Measurements from ENCODE around the gene CKAP2. TPM values are rescaled to one million over a fixed set of nuclear protein-coding genes. Genes with fewer than 3 reads are reported as not detected.
"Not testable (repeated sequence)": the region's sequence is repeated elsewhere in the genome, so short reads cannot be mapped to it uniquely, and the experiment has no call there.

Gene CKAP2
- total RNA-seq, 1 donor from 2014 or later: 11.8 TPM

DNA sequence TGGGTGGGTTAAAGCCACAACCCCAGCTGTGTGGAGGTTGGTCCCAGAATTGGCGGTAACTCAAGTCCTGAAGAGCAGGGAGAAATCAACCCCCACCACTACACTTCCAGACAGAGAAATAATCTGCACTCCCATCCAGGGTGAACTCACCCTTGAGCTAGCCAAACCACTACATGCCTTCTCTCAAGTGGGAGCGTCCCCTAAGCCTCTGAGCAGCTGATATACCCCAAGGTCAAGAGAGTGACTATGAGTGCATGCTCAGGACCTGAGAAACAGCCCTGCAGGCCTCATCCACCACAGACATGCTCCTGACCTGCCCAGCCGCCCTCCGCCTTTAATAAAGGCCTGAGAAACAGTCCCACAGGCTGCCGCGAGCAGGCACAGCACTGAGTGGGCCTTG, 54.3 kb downstream of the CKAP2 start:
- POLR2A ChIA-PET; DNase-seq; H3K27ac Mint-ChIP-seq; H3K9me3 Mint-ChIP-seq; ATAC-seq (ENCODE audit: low read depth); H3K4me1 Mint-ChIP-seq; H3K4me3 Mint-ChIP-seq; H3K27me3 Mint-ChIP-seq; H3K36me3 Mint-ChIP-seq (ENCODE audit: low read depth); intact Hi-C loops (cut with micrococcal nuclease); CTCF ChIA-PET: not testable (repeated sequence)

DNA sequence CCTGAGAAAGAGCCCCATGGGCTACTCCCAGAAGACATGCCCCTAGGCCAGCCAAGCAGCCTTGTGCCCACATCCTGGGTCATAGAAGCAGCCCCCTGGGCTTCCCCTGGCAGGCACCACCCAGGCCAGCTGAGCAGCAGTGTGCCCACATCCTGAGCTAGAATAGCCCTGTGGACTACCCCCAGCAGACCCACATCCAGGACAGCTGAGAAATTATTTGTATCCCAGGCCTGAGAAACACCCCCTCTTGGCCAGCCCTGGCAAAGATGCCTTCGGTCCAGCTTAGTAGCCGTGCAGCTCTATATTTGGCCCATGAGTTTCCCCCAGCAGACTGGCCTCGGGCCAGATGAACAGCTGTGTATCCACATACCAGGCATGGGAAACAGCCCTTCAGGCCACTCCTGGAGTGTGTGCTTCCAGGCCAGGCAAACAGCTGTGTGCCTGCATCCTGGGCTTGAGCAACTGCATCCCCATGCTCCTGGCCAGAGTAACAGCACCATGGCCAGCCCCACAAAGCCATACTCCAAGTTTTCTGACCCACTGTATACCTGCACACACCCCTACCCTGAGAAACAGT, 55.0 kb downstream of the CKAP2 start:
- POLR2A ChIA-PET; H3K27ac Mint-ChIP-seq; ATAC-seq (ENCODE audit: low read depth); H3K27me3 Mint-ChIP-seq; H3K4me3 Mint-ChIP-seq; H3K9me3 Mint-ChIP-seq; DNase-seq; CTCF ChIA-PET; H3K36me3 Mint-ChIP-seq (ENCODE audit: low read depth); H3K4me1 Mint-ChIP-seq; intact Hi-C loops (cut with micrococcal nuclease): not testable (repeated sequence)

DNA sequence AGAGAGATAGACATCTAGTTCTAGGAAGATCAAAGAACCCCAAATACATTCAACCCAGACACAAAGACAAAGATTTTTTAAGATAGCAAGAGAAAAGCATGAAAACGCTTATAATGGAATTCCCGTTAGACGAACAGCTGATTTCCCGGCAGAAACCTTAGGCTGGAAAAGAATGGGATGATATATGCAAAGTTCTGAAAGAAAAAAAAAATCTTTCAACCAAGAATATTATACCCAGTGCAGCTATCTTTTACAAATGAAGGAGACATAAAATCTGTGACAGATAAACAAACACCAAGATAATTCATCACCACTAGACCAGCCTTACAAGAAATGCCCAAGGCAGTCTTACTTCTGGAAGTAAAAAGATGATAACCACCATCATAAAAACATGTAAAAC, 56.3 kb downstream of the CKAP2 start:
- DNase-seq; H3K9me3 Mint-ChIP-seq; H3K4me3 Mint-ChIP-seq; H3K36me3 Mint-ChIP-seq (ENCODE audit: low read depth); H3K27me3 Mint-ChIP-seq; CTCF ChIA-PET; intact Hi-C loops (cut with micrococcal nuclease); H3K27ac Mint-ChIP-seq; POLR2A ChIA-PET; H3K4me1 Mint-ChIP-seq; ATAC-seq (ENCODE audit: low read depth): not testable (repeated sequence)

DNA sequence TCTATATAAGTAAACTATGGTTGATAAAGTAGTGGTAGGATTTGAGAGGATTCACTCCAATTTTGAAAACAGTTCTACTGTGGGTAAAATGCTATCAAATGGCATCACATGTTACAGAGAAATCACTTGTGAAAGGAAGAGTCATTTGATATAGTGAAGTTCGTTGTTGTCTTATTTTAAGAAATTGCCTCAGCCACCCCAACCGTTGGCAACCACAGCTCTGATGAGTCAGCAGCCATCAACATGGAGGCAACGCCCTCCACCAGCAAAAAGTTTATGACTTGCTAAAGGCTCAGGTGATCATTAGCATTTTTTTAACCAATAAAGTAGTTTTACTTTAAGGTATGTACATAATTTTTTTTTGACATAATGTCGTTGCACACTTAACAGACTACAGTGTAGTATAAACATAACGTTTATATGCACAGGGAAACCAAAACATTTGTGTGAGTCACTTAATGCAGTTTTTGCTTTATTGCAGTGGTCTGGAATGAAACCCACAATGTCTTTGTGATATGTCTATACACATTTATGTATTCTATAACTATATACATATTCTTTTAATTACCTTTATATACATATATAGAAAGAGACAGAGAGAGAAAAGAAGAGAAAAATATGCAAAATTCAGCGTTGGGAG, 58.8 kb downstream of the CKAP2 start:
- CTCF ChIA-PET; H3K9me3 Mint-ChIP-seq; H3K4me1 Mint-ChIP-seq; POLR2A ChIA-PET; H3K27ac Mint-ChIP-seq; H3K27me3 Mint-ChIP-seq; H3K4me3 Mint-ChIP-seq; H3K36me3 Mint-ChIP-seq (ENCODE audit: low read depth); intact Hi-C loops (cut with micrococcal nuclease); DNase-seq; ATAC-seq (ENCODE audit: low read depth): not testable (repeated sequence)

GRCh38 chr13:52523323-52523722, 68.0 kb downstream of the CKAP2 start:
- H3K4me3 Mint-ChIP-seq; H3K9me3 Mint-ChIP-seq; ATAC-seq (ENCODE audit: low read depth); intact Hi-C loops (cut with micrococcal nuclease); H3K36me3 Mint-ChIP-seq (ENCODE audit: low read depth); POLR2A ChIA-PET; CTCF ChIA-PET; H3K27me3 Mint-ChIP-seq; H3K27ac Mint-ChIP-seq; DNase-seq; H3K4me1 Mint-ChIP-seq: not testable (repeated sequence)

Other genes starting within 250 kb of the CKAP2 start
- gene THSD1, start 49.3 kb upstream of the CKAP2 start, total RNA-seq: 0.31 and 0.46 TPM in 2 replicates
- gene VPS36, start 4.8 kb upstream of the CKAP2 start, total RNA-seq: 51.8 and 60.6 TPM in 2 replicates
- 13.1 and 16.2 TPM in 2 replicates for gene HNRNPA1L2, start 187.0 kb downstream of the CKAP2 start, total RNA-seq
- 38.6 and 38.7 TPM in 2 replicates for gene SUGT1, start 197.4 kb downstream of the CKAP2 start, total RNA-seq

All from activated B cell treated with CpG ODN at 0.5 μM for 24 hours (primary cell).